HG02852 (cell line): ENCODE results near the gene CCDC13.

ENCODE experiments used
- ATAC-seq: cut with Tn5 transposase; IDR thresholded peaks from one replicate; pipeline ENCODE4 v1.9.1; 2021; ENCODE audit warnings: mild to moderate bottlenecking, moderate library complexity; ENCODE audit not compliant: unreplicated experiment

The CCDC13 gene

GRCh38 chr3:42734263-42734860, 38.7 kb downstream of the CCDC13 start:
- no peak for ATAC-seq

GRCh38 chr3:42733501-42734262, 39.4 kb downstream of the CCDC13 start:
- no peak for ATAC-seq

- ATAC-seq, result no peak
Measured at GRCh38 chr3:42732829-42733459, 40.1 kb downstream of the CCDC13 start.

GRCh38 chr3:42732196-42732828, 40.7 kb downstream of the CCDC13 start:
- ATAC-seq, result no peak

DNA sequence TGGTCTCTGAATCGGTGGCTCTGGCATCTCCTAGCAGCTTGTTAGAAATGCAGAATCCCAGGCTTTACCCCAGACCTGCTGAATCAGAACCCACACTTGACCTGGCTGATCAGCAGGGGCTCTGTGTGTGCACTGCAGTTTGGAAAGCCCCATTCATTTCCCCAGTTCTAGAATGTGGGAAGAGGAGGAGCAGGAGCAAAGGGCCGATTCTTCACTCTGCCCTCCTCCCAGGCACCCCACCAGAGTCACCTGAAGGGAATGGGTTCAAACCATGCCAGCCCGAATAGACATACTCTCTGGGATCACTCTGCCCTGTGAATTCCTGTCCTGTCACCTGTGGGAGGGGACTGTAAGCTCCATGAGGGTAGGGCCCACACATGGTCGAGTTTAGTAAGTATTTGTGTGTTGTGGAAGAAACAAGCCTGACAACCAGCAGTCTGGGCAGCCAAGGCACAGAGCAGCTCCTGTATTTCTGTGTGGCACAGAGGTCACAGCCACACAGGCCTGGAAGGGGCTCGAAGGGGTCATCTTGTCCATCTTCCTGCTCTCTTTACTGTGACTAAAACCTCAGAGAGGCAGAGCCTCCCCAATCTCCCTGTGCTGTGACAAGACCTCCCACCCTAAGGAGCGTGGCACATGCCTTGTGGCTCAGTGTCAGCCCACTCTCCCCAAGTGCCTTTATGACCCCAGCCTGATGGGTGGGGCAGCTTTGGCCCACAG, 41.4 kb downstream of the CCDC13 start:
- no peak for ATAC-seq

- no peak for ATAC-seq
Measured at GRCh38 chr3:42730706-42731420, 42.2 kb downstream of the CCDC13 start.

DNA sequence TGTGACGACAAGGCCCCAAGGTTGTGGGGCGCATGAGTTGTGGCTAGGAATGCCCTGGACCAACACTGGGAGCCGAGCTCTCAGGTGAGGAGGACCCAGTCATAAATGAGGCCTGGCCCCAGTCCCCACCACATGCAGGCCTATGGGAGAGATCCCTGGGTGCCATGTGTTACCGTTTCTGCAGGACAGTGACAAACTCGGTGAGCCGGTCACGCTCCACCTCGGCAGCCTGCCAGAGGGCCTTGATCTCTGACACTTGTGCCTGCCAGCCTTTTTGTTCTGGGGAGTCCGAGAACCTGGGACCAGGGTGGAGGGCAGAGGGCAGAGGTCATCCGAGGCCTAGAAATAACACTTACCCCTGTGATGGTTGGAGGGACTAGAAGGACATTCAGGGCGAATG, 42.8 kb downstream of the CCDC13 start:
- ATAC-seq, result no peak

DNA sequence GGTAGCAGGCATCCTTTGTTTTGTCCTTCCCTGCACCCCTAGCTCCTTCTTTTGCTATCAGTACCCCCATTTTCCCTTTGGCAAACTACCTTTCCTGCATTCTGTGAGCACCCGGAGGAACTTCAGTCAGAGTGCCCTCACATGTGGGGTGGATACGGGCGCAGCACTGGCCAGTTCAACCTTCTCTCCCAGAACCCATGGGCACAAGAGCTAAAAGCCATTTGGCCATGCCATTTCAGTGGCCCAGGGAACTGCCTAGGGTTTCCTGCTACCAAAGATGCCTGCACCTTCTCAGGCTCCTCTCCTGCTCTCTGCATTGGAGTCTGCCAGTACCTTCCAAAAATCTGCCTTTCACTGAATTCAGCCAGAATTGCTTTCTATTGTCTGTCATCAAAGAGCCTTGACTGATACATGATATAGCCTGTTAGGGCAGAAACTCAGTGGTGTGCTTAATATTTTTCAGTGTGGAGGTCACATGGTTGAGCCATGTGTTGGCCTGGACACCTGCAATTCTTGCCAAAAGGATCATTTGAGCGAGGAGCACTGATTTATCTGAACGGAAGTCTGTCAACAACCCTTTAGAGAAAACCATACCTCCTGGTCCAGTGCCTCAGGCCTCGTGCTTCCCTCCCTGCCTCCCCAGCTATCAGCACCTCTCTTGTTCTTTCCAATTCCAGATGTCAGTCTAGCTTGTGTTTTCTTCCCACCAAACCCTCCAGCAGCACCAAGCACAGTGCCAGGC, 43.5 kb downstream of the CCDC13 start:
- no peak for ATAC-seq

DNA sequence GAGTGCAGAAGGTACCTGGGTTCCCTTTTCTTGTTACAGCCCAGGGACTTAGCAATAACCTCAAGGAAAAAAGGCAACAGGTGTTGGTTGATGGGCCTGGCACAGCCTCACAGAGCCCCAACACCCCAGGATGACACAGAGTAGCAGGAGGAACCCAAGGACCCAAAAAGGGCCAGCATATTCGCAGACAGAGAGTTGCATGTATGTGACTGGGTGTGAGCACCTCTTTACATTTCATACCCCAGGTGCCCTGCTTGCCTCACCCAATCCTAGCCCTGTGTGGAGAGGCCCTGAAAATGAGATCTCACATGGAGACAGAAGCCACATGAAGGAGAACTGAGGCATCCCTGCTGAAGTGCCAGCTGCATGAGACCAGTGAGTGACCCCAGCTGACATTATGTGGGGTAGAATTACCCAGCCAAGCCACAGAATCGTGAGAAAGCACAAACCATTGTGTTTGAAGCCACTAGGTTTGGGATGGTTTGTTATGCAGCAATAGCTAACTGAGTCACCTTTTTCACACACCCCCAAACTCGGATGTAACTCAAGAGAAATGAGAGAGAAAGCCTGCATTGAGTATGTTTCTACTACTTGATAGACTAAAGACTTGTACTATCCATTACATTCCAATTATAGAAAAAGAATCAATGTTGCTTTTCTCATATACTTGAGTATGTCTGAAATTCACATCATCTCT, 44.2 kb downstream of the CCDC13 start:
- no peak for ATAC-seq

- no peak for ATAC-seq
Measured at GRCh38 chr3:42728056-42728455, 45.0 kb downstream of the CCDC13 start.

- ATAC-seq, result no peak
Measured at GRCh38 chr3:42725454-42725853, 47.6 kb downstream of the CCDC13 start.

- ATAC-seq, result no peak
Measured at GRCh38 chr3:42723219-42723618, 49.8 kb downstream of the CCDC13 start.
